ENCODE measurements around the gene ARHGAP28. TPM values are rescaled to one million over a fixed set of nuclear protein-coding genes. Genes with fewer than 3 reads are reported as not detected.
"Not testable (repeated sequence)": the region's sequence is repeated elsewhere in the genome, so short reads cannot be mapped to it uniquely, and the experiment has no call there.

The ARHGAP28 gene
- total RNA-seq, 2 donors from 2014 or later = not detected

- DNase-seq (no peak), ATAC-seq (replicated peaks in 1 of 2) (no peak)
- no peaks in the 10 kb centered on the region for H3K4me1 Mint-ChIP-seq (ENCODE audit: low read depth)
- no peak overlapping the region for H3K27ac Mint-ChIP-seq
- no peaks in the 10 kb centered on the region for H3K27me3 Mint-ChIP-seq (ENCODE audit: low read depth)
- H3K9me3 Mint-ChIP-seq = peaks cover 2 to 11% of the 10 kb centered on the region in 2 donors
- H3K36me3 Mint-ChIP-seq (ENCODE audit: insufficient read depth in 2 of 2) = no peaks in the 10 kb centered on the region
- no peak overlapping the region for H3K4me3 Mint-ChIP-seq
Measured at GRCh38 chr18:6785411-6785810, 55.9 kb downstream of the ARHGAP28 start.

- no peak for ATAC-seq (replicated peaks in 1 of 2)
Measured at GRCh38 chr18:6792391-6792790, 62.9 kb downstream of the ARHGAP28 start.

GRCh38 chr18:6793455-6793854, 63.9 kb downstream of the ARHGAP28 start:
- DNase-seq (no peak), ATAC-seq (replicated peaks in 1 of 2) (no peak)
- Mint-ChIP-seq H3K4me3 (no peak overlapping the region), H3K27me3 (ENCODE audit: low read depth) (no peaks in the 10 kb centered on the region), H3K36me3 (ENCODE audit: insufficient read depth in 2 of 2) (no peaks in the 10 kb centered on the region), H3K4me1 (ENCODE audit: low read depth) (no peaks in the 10 kb centered on the region), H3K27ac (no peak overlapping the region), H3K9me3 (peaks cover 2% of the 10 kb centered on the region in 2 donors)

More at GRCh38 chr18:6792391-6792790, 62.9 kb downstream of the ARHGAP28 start:
- Mint-ChIP-seq H3K27me3 (ENCODE audit: low read depth) (no peaks in the 10 kb centered on the region), H3K4me1 (ENCODE audit: low read depth) (no peaks in the 10 kb centered on the region), H3K36me3 (ENCODE audit: insufficient read depth in 2 of 2) (no peaks in the 10 kb centered on the region), H3K4me3 (no peak overlapping the region), H3K27ac (no peak overlapping the region), H3K9me3 (peaks cover 4 to 7% of the 10 kb centered on the region in 2 donors)
- no peak for DNase-seq

- Mint-ChIP-seq H3K4me1 (ENCODE audit: low read depth) (no peaks in the 10 kb centered on the region), H3K27ac (no peak overlapping the region)
Measured at GRCh38 chr18:6793986-6794385, 64.5 kb downstream of the ARHGAP28 start.

GRCh38 chr18:6795307-6795706, 65.8 kb downstream of the ARHGAP28 start:
- Mint-ChIP-seq H3K4me3 (no peak overlapping the region), H3K4me1 (ENCODE audit: low read depth) (no peaks in the 10 kb centered on the region), H3K27ac (no peak overlapping the region), H3K9me3 (peaks cover 5 to 6% of the 10 kb centered on the region in 2 donors), H3K27me3 (ENCODE audit: low read depth) (no peaks in the 10 kb centered on the region), H3K36me3 (ENCODE audit: insufficient read depth in 2 of 2) (no peaks in the 10 kb centered on the region)
- DNase-seq (no peak), ATAC-seq (replicated peaks in 1 of 2) (no peak)

More at GRCh38 chr18:6793986-6794385, 64.5 kb downstream of the ARHGAP28 start:
- Mint-ChIP-seq H3K36me3 (ENCODE audit: insufficient read depth in 2 of 2) (no peaks in the 10 kb centered on the region), H3K9me3 (peaks cover 2% of the 10 kb centered on the region in 2 donors), H3K4me3 (no peak overlapping the region), H3K27me3 (ENCODE audit: low read depth) (no peaks in the 10 kb centered on the region)
- DNase-seq (no peak), ATAC-seq (replicated peaks in 1 of 2) (no peak)

- no peaks in the 10 kb centered on the region for H3K27me3 Mint-ChIP-seq (ENCODE audit: low read depth)
- H3K4me3 Mint-ChIP-seq = no peak overlapping the region
- H3K4me1 Mint-ChIP-seq (ENCODE audit: low read depth) = no peaks in the 10 kb centered on the region
- H3K9me3 Mint-ChIP-seq = peaks cover 6 to 7% of the 10 kb centered on the region in 2 donors
- H3K36me3 Mint-ChIP-seq (ENCODE audit: insufficient read depth in 2 of 2) = no peaks in the 10 kb centered on the region
- DNase-seq = no peak
- no peak overlapping the region for H3K27ac Mint-ChIP-seq
- no peak for ATAC-seq (replicated peaks in 1 of 2)
Measured at GRCh38 chr18:6796511-6796910, 67.0 kb downstream of the ARHGAP28 start.

GRCh38 chr18:6797171-6797570, 67.7 kb downstream of the ARHGAP28 start:
- peaks cover 6 to 7% of the 10 kb centered on the region in 2 donors for H3K9me3 Mint-ChIP-seq
- no peaks in the 10 kb centered on the region for H3K4me1 Mint-ChIP-seq (ENCODE audit: low read depth)
- H3K36me3 Mint-ChIP-seq (ENCODE audit: insufficient read depth in 2 of 2) = no peaks in the 10 kb centered on the region
- no peak overlapping the region for H3K27ac Mint-ChIP-seq
- ATAC-seq (replicated peaks in 1 of 2) = no peak
- no peak overlapping the region for H3K4me3 Mint-ChIP-seq
- H3K27me3 Mint-ChIP-seq (ENCODE audit: low read depth) = no peaks in the 10 kb centered on the region
- no peak for DNase-seq

GRCh38 chr18:6798896-6799295, 69.4 kb downstream of the ARHGAP28 start:
- Mint-ChIP-seq H3K4me1 (ENCODE audit: low read depth) (no peaks in the 10 kb centered on the region), H3K36me3 (ENCODE audit: insufficient read depth in 2 of 2) (no peaks in the 10 kb centered on the region), H3K4me3 (no peak overlapping the region), H3K27ac (no peak overlapping the region), H3K9me3 (peaks cover 5 to 7% of the 10 kb centered on the region in 2 donors), H3K27me3 (ENCODE audit: low read depth) (no peaks in the 10 kb centered on the region)
- ATAC-seq (replicated peaks in 1 of 2) (no peak), DNase-seq (no peak)

- not testable (repeated sequence) for H3K4me1 Mint-ChIP-seq (ENCODE audit: low read depth); H3K36me3 Mint-ChIP-seq (ENCODE audit: insufficient read depth in 2 of 2); H3K27me3 Mint-ChIP-seq (ENCODE audit: low read depth); H3K4me3 Mint-ChIP-seq; ATAC-seq (replicated peaks in 1 of 2); DNase-seq; H3K27ac Mint-ChIP-seq; H3K9me3 Mint-ChIP-seq
Measured at GRCh38 chr18:6800309-6800708, 70.8 kb downstream of the ARHGAP28 start.

GRCh38 chr18:6807515-6808257, 78.2 kb downstream of the ARHGAP28 start:
- peaks cover 0 to 2% of the 10 kb centered on the region in 2 donors for H3K36me3 Mint-ChIP-seq (ENCODE audit: insufficient read depth in 2 of 2)
- no peak overlapping the region for H3K4me3 Mint-ChIP-seq
- H3K27me3 Mint-ChIP-seq (ENCODE audit: low read depth) = no peaks in the 10 kb centered on the region
- H3K9me3 Mint-ChIP-seq = peaks cover 7 to 10% of the 10 kb centered on the region in 2 donors
- no peaks in the 10 kb centered on the region for H3K4me1 Mint-ChIP-seq (ENCODE audit: low read depth)
- no peak overlapping the region for H3K27ac Mint-ChIP-seq
- ATAC-seq (replicated peaks in 1 of 2) (no peak), DNase-seq (no peak)

GRCh38 chr18:6810191-6810590, 80.7 kb downstream of the ARHGAP28 start:
- DNase-seq (no peak), ATAC-seq (replicated peaks in 1 of 2) (no peak)
- peaks cover 7 to 12% of the 10 kb centered on the region in 2 donors for H3K9me3 Mint-ChIP-seq
- H3K27ac Mint-ChIP-seq = no peak overlapping the region
- no peaks in the 10 kb centered on the region for H3K4me1 Mint-ChIP-seq (ENCODE audit: low read depth)
- H3K36me3 Mint-ChIP-seq (ENCODE audit: insufficient read depth in 2 of 2) = peaks cover 0 to 2% of the 10 kb centered on the region in 2 donors
- no peaks in the 10 kb centered on the region for H3K27me3 Mint-ChIP-seq (ENCODE audit: low read depth)
- H3K4me3 Mint-ChIP-seq = no peak overlapping the region

- no peaks in the 10 kb centered on the region for H3K36me3 Mint-ChIP-seq (ENCODE audit: insufficient read depth in 2 of 2)
- H3K9me3 Mint-ChIP-seq = peaks cover 6 to 10% of the 10 kb centered on the region in 2 donors
Measured at GRCh38 chr18:6811816-6812215, 82.3 kb downstream of the ARHGAP28 start.

GRCh38 chr18:6814882-6815425, 85.4 kb downstream of the ARHGAP28 start:
- Mint-ChIP-seq H3K4me3 (no peak overlapping the region), H3K36me3 (ENCODE audit: insufficient read depth in 2 of 2) (no peaks in the 10 kb centered on the region), H3K9me3 (peaks cover 0 to 7% of the 10 kb centered on the region in 2 donors), H3K27me3 (ENCODE audit: low read depth) (no peaks in the 10 kb centered on the region), H3K4me1 (ENCODE audit: low read depth) (no peaks in the 10 kb centered on the region), H3K27ac (no peak overlapping the region)
- DNase-seq (no peak), ATAC-seq (replicated peaks in 1 of 2) (no peak)

More at GRCh38 chr18:6811816-6812215, 82.3 kb downstream of the ARHGAP28 start:
- DNase-seq (no peak), ATAC-seq (replicated peaks in 1 of 2) (no peak)
- H3K4me3 Mint-ChIP-seq = no peak overlapping the region
- H3K27ac Mint-ChIP-seq = no peak overlapping the region
- no peaks in the 10 kb centered on the region for H3K27me3 Mint-ChIP-seq (ENCODE audit: low read depth)
- H3K4me1 Mint-ChIP-seq (ENCODE audit: low read depth) = no peaks in the 10 kb centered on the region

All from activated T-cell treated with anti-CD3 and anti-CD28 coated beads, Interleukin-2, amount 50 U/mL, for 72 hours (primary cell).